VCaP (cell line): ENCODE data around the gene TTC8.

ENCODE experiments used
- H3K27ac ChIP-seq: fragments of 450-650 bp; 2 replicates; pipeline ENCODE4 v1.5.1; 2017
- CTCF ChIP-seq: fragments of 450-650 bp; conservative IDR thresholded peaks from 2 replicates; pipeline ENCODE4 v1.5.1; 2017; ENCODE audit warnings: mild to moderate bottlenecking, moderate library complexity

Gene TTC8

GRCh38 chr14:88837495-88837894 is 13.0 kb downstream of the TTC8 start:
- no peak for TF ChIP-seq CTCF
- H3K27ac ChIP-seq, result no peak overlapping the region

GRCh38 chr14:88838015-88838414 is 13.6 kb downstream of the TTC8 start:
- no peak overlapping the region for H3K27ac ChIP-seq
- TF ChIP-seq CTCF, result no peak

GRCh38 chr14:88840926-88841325 is 16.5 kb downstream of the TTC8 start:
- TF ChIP-seq CTCF, result no peak
- H3K27ac ChIP-seq, result no peak overlapping the region

- TF ChIP-seq CTCF, result no peak
- H3K27ac ChIP-seq, result no peak overlapping the region
Observed at GRCh38 chr14:88841741-88842140, 17.3 kb downstream of the TTC8 start.

GRCh38 chr14:88842414-88842813 is 18.0 kb downstream of the TTC8 start:
- no peak overlapping the region for H3K27ac ChIP-seq
- no peak for TF ChIP-seq CTCF

- no peak for TF ChIP-seq CTCF
Observed at GRCh38 chr14:88844980-88845491, 20.6 kb downstream of the TTC8 start.

GRCh38 chr14:88848571-88848970 is 24.1 kb downstream of the TTC8 start:
- H3K27ac ChIP-seq, result no peak overlapping the region
- TF ChIP-seq CTCF, result no peak

More at GRCh38 chr14:88844980-88845491, 20.6 kb downstream of the TTC8 start:
- H3K27ac ChIP-seq, result no peak overlapping the region
